Measurements from ENCODE around the gene TENM4.

- TF ChIP-seq, protein P1, sequence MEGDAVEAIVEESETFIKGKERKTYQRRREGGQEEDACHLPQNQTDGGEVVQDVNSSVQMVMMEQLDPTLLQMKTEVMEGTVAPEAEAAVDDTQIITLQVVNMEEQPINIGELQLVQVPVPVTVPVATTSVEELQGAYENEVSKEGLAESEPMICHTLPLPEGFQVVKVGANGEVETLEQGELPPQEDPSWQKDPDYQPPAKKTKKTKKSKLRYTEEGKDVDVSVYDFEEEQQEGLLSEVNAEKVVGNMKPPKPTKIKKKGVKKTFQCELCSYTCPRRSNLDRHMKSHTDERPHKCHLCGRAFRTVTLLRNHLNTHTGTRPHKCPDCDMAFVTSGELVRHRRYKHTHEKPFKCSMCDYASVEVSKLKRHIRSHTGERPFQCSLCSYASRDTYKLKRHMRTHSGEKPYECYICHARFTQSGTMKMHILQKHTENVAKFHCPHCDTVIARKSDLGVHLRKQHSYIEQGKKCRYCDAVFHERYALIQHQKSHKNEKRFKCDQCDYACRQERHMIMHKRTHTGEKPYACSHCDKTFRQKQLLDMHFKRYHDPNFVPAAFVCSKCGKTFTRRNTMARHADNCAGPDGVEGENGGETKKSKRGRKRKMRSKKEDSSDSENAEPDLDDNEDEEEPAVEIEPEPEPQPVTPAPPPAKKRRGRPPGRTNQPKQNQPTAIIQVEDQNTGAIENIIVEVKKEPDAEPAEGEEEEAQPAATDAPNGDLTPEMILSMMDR (IDR thresholded peaks at IDR 0.05 in 2 of 3, conservative IDR thresholded peaks at IDR 0.05 in 1 of 3; ENCODE audit: control insufficient read depth in 2 of 3, extremely low read depth in 1 of 3, insufficient read depth in 1 of 3, low read depth in 3 of 3, low read length in 3 of 3) = no peak
- TF ChIP-seq CHD4 (IDR thresholded peaks at IDR 0.05) = no peak
- no peak for TF ChIP-seq RCOR1 (conservative IDR thresholded peaks at IDR 0.05; ENCODE audit: low read depth, low read length)
- TF ChIP-seq EP300 (IDR thresholded peaks at IDR 0.05; ENCODE audit: borderline replicate concordance in 1 of 2, control insufficient read depth in 1 of 2, low read depth in 2 of 2, low read length in 2 of 2) = no peak
- no peak for TF ChIP-seq RAD21 (IDR thresholded peaks at IDR 0.05; ENCODE audit: insufficient read depth, low read depth, low read length)
- no peak for TF ChIP-seq CHD2 (IDR thresholded peaks at IDR 0.05; ENCODE audit: borderline replicate concordance, low read depth, low read length)
- TF ChIP-seq PRDM15 (CRISPR knock-in tag; IDR thresholded peaks at IDR 0.05) = no peak
- TF ChIP-seq RFX5 (IDR thresholded peaks at IDR 0.05; ENCODE audit: low read depth, low read length) = no peak
These were observed 300.9 kb downstream of the TENM4 start for GRCh38 chr11:79139900-79140299.
